Colon (tissue), 2 donors: ENCODE data around the gene ARRDC5.
"Not testable (repeated sequence)": the region's sequence is repeated elsewhere in the genome, so short reads cannot be mapped to it uniquely, and the experiment has no call there.

ENCODE experiments used
- FAIRE-seq: peaks from 2 replicates; lab custom pipeline; 2012; peaks lifted over from hg19 to GRCh38; lab: Jason Lieb, UNC
- donor health status: control.
- donor health status: control.

ARRDC5 gene

GRCh38 chr19:4902796-4903195, at the start of gene ARRDC5:
Gene ARRDC5, minus strand, starts transcription at chr19:4902896. Its CDS starts 71 bp downstream, at chr19:4902825.
- FAIRE-seq, result no peak

- FAIRE-seq, result no peak
Measured at GRCh38 chr19:4951656-4952055, 49.0 kb upstream of the ARRDC5 start.

- FAIRE-seq, result not testable (repeated sequence)
Measured at GRCh38 chr19:4950650-4951049, 48.0 kb upstream of the ARRDC5 start.

GRCh38 chr19:4941638-4942169, 39.0 kb upstream of the ARRDC5 start:
- not testable (repeated sequence) for FAIRE-seq

- no peak for FAIRE-seq
Measured at GRCh38 chr19:4939466-4939865, 36.8 kb upstream of the ARRDC5 start.

GRCh38 chr19:4938461-4938860, 35.8 kb upstream of the ARRDC5 start:
- not testable (repeated sequence) for FAIRE-seq

GRCh38 chr19:4937060-4937459, 34.4 kb upstream of the ARRDC5 start:
- FAIRE-seq, result no peak

GRCh38 chr19:4935444-4935843, 32.7 kb upstream of the ARRDC5 start:
- no peak for FAIRE-seq

GRCh38 chr19:4933528-4933927, 30.8 kb upstream of the ARRDC5 start:
- FAIRE-seq, result no peak

GRCh38 chr19:4932711-4933110, 30.0 kb upstream of the ARRDC5 start:
- FAIRE-seq, result no peak

GRCh38 chr19:4930664-4931063, 28.0 kb upstream of the ARRDC5 start:
- no peak for FAIRE-seq

GRCh38 chr19:4929186-4929585, 26.5 kb upstream of the ARRDC5 start:
- FAIRE-seq, result no peak

GRCh38 chr19:4923276-4923747, 20.6 kb upstream of the ARRDC5 start:
- no peak for FAIRE-seq

GRCh38 chr19:4922530-4923275, 20.0 kb upstream of the ARRDC5 start:
- FAIRE-seq, result no peak

- FAIRE-seq, result no peak
Measured at GRCh38 chr19:4916292-4917082, 13.8 kb upstream of the ARRDC5 start.

GRCh38 chr19:4914736-4915501, 12.2 kb upstream of the ARRDC5 start:
- no peak for FAIRE-seq

- FAIRE-seq, result no peak
Measured at GRCh38 chr19:4913996-4914735, 11.5 kb upstream of the ARRDC5 start.

GRCh38 chr19:4911786-4912672, 9.3 kb upstream of the ARRDC5 start:
- no peak for FAIRE-seq

GRCh38 chr19:4911314-4911713, 8.6 kb upstream of the ARRDC5 start:
- no peak for FAIRE-seq

GRCh38 chr19:4910594-4911281, 8.0 kb upstream of the ARRDC5 start:
- no peak for FAIRE-seq
